Measurements from ENCODE around the gene DIPK1C. TPM values are rescaled to one million over a fixed set of nuclear protein-coding genes. Genes with fewer than 3 reads are reported as not detected.

The DIPK1C gene
- total RNA-seq, 1 experiment from 2014 or later: not detected

DNA sequence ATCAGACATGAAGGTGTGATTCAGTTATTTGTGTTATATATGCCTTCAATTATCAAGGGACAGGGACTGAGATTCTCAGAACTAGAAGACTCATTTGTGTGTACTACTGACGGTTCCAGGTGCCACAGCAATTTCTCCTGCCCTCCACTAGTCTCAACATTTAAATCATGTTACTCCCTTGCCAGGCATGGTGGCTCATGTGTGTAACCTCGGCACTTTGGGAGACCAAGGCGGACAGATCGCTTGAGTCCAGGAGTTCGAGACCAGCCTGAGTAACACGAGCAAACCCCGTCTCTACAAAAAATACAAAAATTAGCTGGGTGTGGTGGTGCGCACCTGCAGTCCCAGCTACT is 40.2 kb upstream of the DIPK1C start:
- H3K4me3 ChIP-seq: peak overlapping the region; percentile 76
- H4K20me1 ChIP-seq (ENCODE audit: insufficient read depth): no peaks in the 10 kb centered on the region
- peaks cover 8% of the 10 kb centered on the region for H3K4me1 ChIP-seq (replicated peaks; ENCODE audit: insufficient read depth)
- ChIA-PET CTCF (no interaction called here), POLR2A (ENCODE audit: unreplicated experiment) (no interaction called here)
- H3K9me3 ChIP-seq (ENCODE audit: insufficient read depth, low read depth): no peaks in the 10 kb centered on the region
- H2AFZ ChIP-seq: no peak overlapping the region
- intact Hi-C loops (cut with micrococcal nuclease; ENCODE audit: unreplicated experiment): loop anchor here (2.0 to 5.0 kb wide), 3 partner anchors 205 to 348 kb away; partner anchors contain the start of genes CYB5A and TIMM21
- H3K9me2 ChIP-seq (ENCODE audit: insufficient read depth): no peaks in the 10 kb centered on the region
- TSS peak; percentile 41 for BruUV-seq (replicated peaks)
- H3K27ac ChIP-seq: peak overlapping the region; percentile 23; the same call in 1 of the 2 replicates
- H3K27me3 ChIP-seq (ENCODE audit: insufficient read depth, low read depth): peaks cover 8% of the 10 kb centered on the region; the same call in 1 of the 2 replicates
- 0 out of 2 replicates have a peak, but pooled peaks cover 10% of the 10 kb centered on the region for H3K36me3 ChIP-seq (ENCODE audit: low read depth)
- H3K79me2 ChIP-seq (ENCODE audit: low read depth): peaks cover 31% of the 10 kb centered on the region
- H3F3A ChIP-seq (ENCODE audit: insufficient read depth, low read depth): no peaks in the 10 kb centered on the region
- no peak for DNase-seq
- H3K4me2 ChIP-seq: peak overlapping the region; percentile 90
- no peak for TF ChIP-seq EZH2 (IDR thresholded peaks at IDR 0.05; ENCODE audit: low read depth)
- TF ChIP-seq, protein P1, sequence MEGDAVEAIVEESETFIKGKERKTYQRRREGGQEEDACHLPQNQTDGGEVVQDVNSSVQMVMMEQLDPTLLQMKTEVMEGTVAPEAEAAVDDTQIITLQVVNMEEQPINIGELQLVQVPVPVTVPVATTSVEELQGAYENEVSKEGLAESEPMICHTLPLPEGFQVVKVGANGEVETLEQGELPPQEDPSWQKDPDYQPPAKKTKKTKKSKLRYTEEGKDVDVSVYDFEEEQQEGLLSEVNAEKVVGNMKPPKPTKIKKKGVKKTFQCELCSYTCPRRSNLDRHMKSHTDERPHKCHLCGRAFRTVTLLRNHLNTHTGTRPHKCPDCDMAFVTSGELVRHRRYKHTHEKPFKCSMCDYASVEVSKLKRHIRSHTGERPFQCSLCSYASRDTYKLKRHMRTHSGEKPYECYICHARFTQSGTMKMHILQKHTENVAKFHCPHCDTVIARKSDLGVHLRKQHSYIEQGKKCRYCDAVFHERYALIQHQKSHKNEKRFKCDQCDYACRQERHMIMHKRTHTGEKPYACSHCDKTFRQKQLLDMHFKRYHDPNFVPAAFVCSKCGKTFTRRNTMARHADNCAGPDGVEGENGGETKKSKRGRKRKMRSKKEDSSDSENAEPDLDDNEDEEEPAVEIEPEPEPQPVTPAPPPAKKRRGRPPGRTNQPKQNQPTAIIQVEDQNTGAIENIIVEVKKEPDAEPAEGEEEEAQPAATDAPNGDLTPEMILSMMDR (conservative IDR thresholded peaks at IDR 0.05): no peak

DNA sequence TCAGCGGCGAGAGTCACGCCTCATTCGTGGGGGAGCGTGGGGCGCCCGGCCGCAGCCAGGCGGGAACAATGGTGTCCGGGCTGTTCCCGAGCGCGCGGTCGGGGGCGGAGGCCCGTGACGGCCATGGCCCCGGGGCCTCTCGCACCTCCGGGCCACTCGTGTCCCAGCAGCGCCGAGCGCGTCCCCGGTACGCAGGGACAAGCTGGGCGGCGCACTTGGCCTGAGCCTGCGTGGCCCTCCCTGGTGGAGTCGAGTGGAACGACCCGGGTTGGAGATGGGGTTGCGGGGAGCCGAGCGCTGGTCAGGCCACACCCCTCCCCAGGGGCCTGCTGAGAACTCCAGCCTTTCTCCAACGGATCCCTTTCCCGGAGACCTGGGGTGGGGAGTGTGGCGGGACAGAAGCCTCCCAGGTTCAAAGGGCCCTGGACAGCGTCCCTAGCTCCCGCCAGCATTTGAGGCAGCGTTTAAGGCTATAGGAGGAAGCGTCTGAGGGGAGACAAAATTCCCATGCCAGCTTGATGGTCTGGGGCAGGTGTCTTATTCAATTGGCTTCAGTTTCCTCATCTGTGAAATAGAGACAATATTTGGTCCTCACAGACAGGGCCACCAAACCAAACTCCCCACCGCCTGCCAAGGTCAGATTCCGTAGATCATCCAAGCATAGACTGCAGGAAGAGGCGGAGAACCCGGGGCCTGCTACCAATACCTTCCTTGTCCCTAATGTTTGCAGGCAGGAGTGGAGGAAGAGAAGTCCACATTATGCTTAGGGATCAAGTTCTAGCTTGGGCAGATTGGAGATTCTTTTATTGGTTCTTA is 39.6 kb upstream of the DIPK1C start:
- ChIA-PET CTCF (interaction anchor here (0.7 kb wide), 1 partner anchor 55 kb away, joined by 4 read pairs; no protein-coding TSS in a partner anchor), POLR2A (ENCODE audit: unreplicated experiment) (interaction anchor here (0.5 to 0.7 kb wide), 3 partner anchors 311 to 783 kb away, joined by 4 to 7 read pairs (median 4); no protein-coding TSS in a partner anchor)
- Histone ChIP-seq H2AFZ (peak overlapping the region; percentile 90), H3K79me2 (ENCODE audit: low read depth) (peaks cover 31% of the 10 kb centered on the region), H4K20me1 (ENCODE audit: insufficient read depth) (no peaks in the 10 kb centered on the region), H3K9me2 (ENCODE audit: insufficient read depth) (no peaks in the 10 kb centered on the region), H3K27ac (peak overlapping the region; percentile 58), H3K9me3 (ENCODE audit: insufficient read depth, low read depth) (no peaks in the 10 kb centered on the region), H3K36me3 (ENCODE audit: low read depth) (0 out of 2 replicates have a peak, but pooled peaks cover 10% of the 10 kb centered on the region), H3K4me3 (peak overlapping the region; percentile 76), H3K4me2 (peak overlapping the region; percentile 90), H3F3A (ENCODE audit: insufficient read depth, low read depth) (no peaks in the 10 kb centered on the region), H3K27me3 (ENCODE audit: insufficient read depth, low read depth) (peaks cover 13% of the 10 kb centered on the region; the same call in 1 of the 2 replicates), H3K4me1 (replicated peaks; ENCODE audit: insufficient read depth) (peaks cover 8% of the 10 kb centered on the region)
- DNase-seq: peak; percentile 56 to 68
- intact Hi-C loops (cut with micrococcal nuclease; ENCODE audit: unreplicated experiment): loop anchor here (1.0 to 5.0 kb wide), 4 partner anchors 101 to 348 kb away; partner anchors contain the start of genes CYB5A, TIMM21 and ZNF407
- TF ChIP-seq, protein P1 (conservative IDR thresholded peaks at IDR 0.05): no peak; the same call in 1 of the 2 replicates
- no peak for TF ChIP-seq EZH2 (IDR thresholded peaks at IDR 0.05; ENCODE audit: low read depth)
- no TSS peak for BruUV-seq (replicated peaks)

DNA sequence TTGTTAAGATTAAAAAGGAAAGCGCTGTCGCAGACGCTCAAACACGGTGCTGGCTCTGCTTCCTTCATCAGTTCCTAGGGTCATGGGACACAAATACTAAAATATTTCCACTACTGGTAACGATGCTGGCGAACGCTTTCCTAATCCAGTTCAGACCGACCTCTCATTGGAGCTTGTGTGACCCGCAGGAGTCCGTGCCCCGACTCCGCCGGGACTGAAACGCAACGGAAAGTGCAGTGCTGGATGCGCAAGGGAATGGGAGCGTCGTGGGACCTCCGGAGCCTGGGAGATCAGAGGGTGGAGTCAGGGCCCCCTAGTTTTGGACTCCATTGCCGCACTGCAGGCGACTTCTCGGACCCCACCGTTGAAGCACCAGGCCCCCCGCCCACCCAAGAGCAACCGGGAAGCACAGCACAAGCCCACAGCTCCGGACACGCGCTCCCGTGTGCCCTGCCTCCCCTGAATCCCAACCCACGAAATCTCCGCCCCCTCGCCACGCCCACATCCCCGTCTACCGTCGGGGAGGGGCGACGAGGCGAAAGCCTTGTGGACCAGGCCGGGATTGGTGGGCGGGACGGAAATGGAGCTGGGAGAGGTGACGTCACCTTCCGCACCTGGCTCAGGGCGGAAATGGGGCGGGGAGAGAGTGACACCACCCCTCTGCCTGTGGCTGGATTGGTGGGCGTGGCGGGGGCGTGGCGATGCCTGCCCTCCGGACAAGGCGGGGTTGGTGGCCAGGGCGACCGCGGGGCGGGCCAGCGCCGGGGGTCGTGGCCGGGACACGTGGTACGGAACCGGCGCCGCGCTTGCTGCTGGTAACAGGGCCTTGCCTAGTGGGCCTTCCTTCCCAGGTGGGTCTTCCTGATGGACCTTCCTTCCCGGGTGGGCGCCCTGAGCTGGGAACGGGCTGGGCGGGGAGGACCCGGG is 38.7 kb upstream of the DIPK1C start, which contains the start of gene CNDP2:
Gene CNDP2 (plus strand): TSS at position 783 of the 927 bp plus-strand sequence. CDS start 3,611 bp downstream, outside the sequence.
- Histone ChIP-seq H3K27ac (peak within 1 kb of the TSS; percentile 58), H3F3A (ENCODE audit: insufficient read depth, low read depth) (no peaks in the 10 kb centered on the region), H3K79me2 (ENCODE audit: low read depth) (peaks cover 31% of the 10 kb centered on the region), H4K20me1 (ENCODE audit: insufficient read depth) (no peaks in the 10 kb centered on the region), H3K36me3 (ENCODE audit: low read depth) (0 out of 2 replicates have a peak, but pooled peaks cover 10% of the 10 kb centered on the region), H3K4me1 (replicated peaks; ENCODE audit: insufficient read depth) (peaks cover 8% of the 10 kb centered on the region), H2AFZ (peak within 1 kb of the TSS; percentile 92), H3K4me3 (peak within 1 kb of the TSS; percentile 76), H3K9me3 (ENCODE audit: insufficient read depth, low read depth) (no peaks in the 10 kb centered on the region), H3K27me3 (ENCODE audit: insufficient read depth, low read depth) (peaks cover 21% of the 10 kb centered on the region), H3K9me2 (ENCODE audit: insufficient read depth) (no peaks in the 10 kb centered on the region), H3K4me2 (peak within 1 kb of the TSS; percentile 90)
- TSS peak; percentile 83 for BruUV-seq (replicated peaks)
- intact Hi-C loops (cut with micrococcal nuclease; ENCODE audit: unreplicated experiment): loop anchor here (1.0 to 5.0 kb wide), 4 partner anchors 101 to 347 kb away; partner anchors contain the start of genes CYB5A, TIMM21 and ZNF407
- POLR2A ChIA-PET (ENCODE audit: unreplicated experiment): interaction anchor here (0.5 to 0.8 kb wide), 6 partner anchors 101 to 850 kb away, joined by 3 to 7 read pairs (median 4); no protein-coding TSS in a partner anchor
- DNase-seq: peak; percentile 96 to 99
- CTCF ChIA-PET: interaction anchor here (0.7 kb wide), 1 partner anchor 56 kb away, joined by 4 read pairs; no protein-coding TSS in a partner anchor
- no peak for TF ChIP-seq EZH2 (IDR thresholded peaks at IDR 0.05; ENCODE audit: low read depth)
- TF ChIP-seq, protein P1 (conservative IDR thresholded peaks at IDR 0.05): no peak
